IMR-90 (cell line): Measurements from ENCODE around the gene ALDH7A1. TPM values are rescaled to one million over a fixed set of nuclear protein-coding genes. Genes with fewer than 3 reads are reported as not detected.

Experiments used
- ATAC-seq: fragments of 200-7000 bp; cut with Tn5 transposase; 2 replicates; pipeline ENCODE4 v1.9.1; 2020; ENCODE audit warnings: low read depth, mild to moderate bottlenecking, moderate library complexity
- BruUV-seq: library from RNA; stranded (reverse); fragments of 400-500 nt; replicated peaks from 2 replicates; lab custom pipeline; 2021; lab: Mats Ljungman, UMichigan
- CTCF ChIA-PET: fragments of 300-600 bp; formaldehyde crosslinking; extraction: SDS; loops from one replicate; lab custom pipeline; 2021; ENCODE audit warnings: antibody characterized with exemption; lab: Yijun Ruan, JAX
- POLR2A ChIA-PET: fragments of 300-600 bp; sonication (Branson Sonifier 250); formaldehyde crosslinking; loops from one replicate; lab custom pipeline; 2022; ENCODE audit warnings: antibody characterized with exemption; ENCODE audit not compliant: unreplicated experiment; lab: Charles Lee
- DNase-seq: peaks from one replicate; pipeline ENCODE4 v3.0.0; 2013
- H2AFZ ChIP-seq: replicated peaks from 2 replicates; pipeline ENCODE3; 2013; ENCODE audit warnings: low read length, mild to moderate bottlenecking; ENCODE audit not compliant: poor library complexity
- H2AK5ac ChIP-seq: 2 replicates; pipeline ENCODE4 v1.6.1; 2013; ENCODE audit warnings: low read depth, low read length, inconsistent platforms
- H2AK9ac ChIP-seq: replicated peaks from 2 replicates; pipeline ENCODE3; 2013; ENCODE audit warnings: mild to moderate bottlenecking, low read depth, low read length, moderate library complexity; ENCODE audit not compliant: poor library complexity
- H2BK120ac ChIP-seq: 2 replicates; pipeline ENCODE4 v1.6.1; 2013; ENCODE audit warnings: low read depth, low read length, inconsistent platforms
- H2BK15ac ChIP-seq: 3 replicates; pipeline ENCODE4 v1.6.1; 2013; ENCODE audit warnings: low read depth, low read length, inconsistent platforms
- H2BK20ac ChIP-seq: 2 replicates; pipeline ENCODE4 v1.6.1; 2013; ENCODE audit warnings: low read depth, mild to moderate bottlenecking, inconsistent platforms, low read length, moderate library complexity
- H2BK5ac ChIP-seq: 2 replicates; pipeline ENCODE4 v1.6.1; 2013; ENCODE audit warnings: mild to moderate bottlenecking, low read depth, low read length, inconsistent platforms; ENCODE audit not compliant: poor library complexity, severe bottlenecking
- H3K14ac ChIP-seq: replicated peaks from 2 replicates; pipeline ENCODE4 v1.6.1; 2013; ENCODE audit warnings: low read depth, low read length, inconsistent platforms
- H3K18ac ChIP-seq: 2 replicates; pipeline ENCODE4 v1.6.1; 2013; ENCODE audit warnings: low read depth, low read length, control low read depth
- H3K23ac ChIP-seq: 2 replicates; pipeline ENCODE4 v1.6.1; 2013; ENCODE audit warnings: low read depth, low read length, inconsistent platforms
- H3K27ac ChIP-seq: 2 replicates; pipeline ENCODE4 v1.5.1; 2013; ENCODE audit warnings: mild to moderate bottlenecking, control low read depth, low read length; ENCODE audit not compliant: insufficient read depth
- H3K27me3 ChIP-seq: 2 replicates; pipeline ENCODE4 v1.6.1; 2013; ENCODE audit warnings: low read length; ENCODE audit not compliant: control insufficient read depth, insufficient read depth
- H3K36me3 ChIP-seq: 2 replicates; pipeline ENCODE4 v1.6.1; 2013; ENCODE audit warnings: low read length, mixed read lengths; ENCODE audit not compliant: control insufficient read depth, insufficient read depth
- H3K4ac ChIP-seq: 2 replicates; pipeline ENCODE4 v1.6.1; 2013; ENCODE audit warnings: low read depth, low read length, inconsistent platforms
- H3K4me1 ChIP-seq: 2 replicates; pipeline ENCODE4 v1.6.1; 2013; ENCODE audit warnings: low read length, mixed read lengths; ENCODE audit not compliant: control insufficient read depth, insufficient read depth
- H3K4me2 ChIP-seq: 2 replicates; pipeline ENCODE4 v1.6.1; 2013; ENCODE audit warnings: low read depth, mild to moderate bottlenecking, control low read depth, low read length, moderate library complexity
- H3K4me3 ChIP-seq: 2 replicates; pipeline ENCODE4 v1.5.1; 2013; ENCODE audit warnings: low read depth, mild to moderate bottlenecking, control low read depth, low read length, moderate library complexity; ENCODE audit not compliant: insufficient read depth
- H3K56ac ChIP-seq: 2 replicates; pipeline ENCODE4 v1.6.1; 2013; ENCODE audit warnings: low read length, inconsistent platforms; ENCODE audit not compliant: insufficient read depth; ENCODE audit errors: extremely low read depth
- H3K79me1 ChIP-seq, 2 experiments: 2 replicates each; pipeline ENCODE4 v1.6.1; 2013; ENCODE audit warnings: low read length in 2 of 2, inconsistent platforms in 1 of 2, low read depth in 1 of 2
- H3K9ac ChIP-seq: 2 replicates; pipeline ENCODE4 v1.6.1; 2013; ENCODE audit warnings: low read depth, low read length, control low read depth
- H3K9me1 ChIP-seq: 2 replicates; pipeline ENCODE4 v1.6.1; 2013; ENCODE audit warnings: low read length, inconsistent platforms; ENCODE audit not compliant: insufficient read depth
- H3K9me3 ChIP-seq: 2 replicates; pipeline ENCODE4 v1.6.1; 2013; ENCODE audit warnings: low read length; ENCODE audit not compliant: control insufficient read depth, insufficient read depth
- H4K20me1 ChIP-seq: 2 replicates; pipeline ENCODE4 v1.6.1; 2013; ENCODE audit warnings: low read length, inconsistent platforms; ENCODE audit not compliant: insufficient read depth
- H4K5ac ChIP-seq: 2 replicates; pipeline ENCODE4 v1.6.1; 2013; ENCODE audit warnings: mild to moderate bottlenecking, low read depth, low read length, control low read depth
- H4K8ac ChIP-seq, 2 experiments: 2 replicates each; pipeline ENCODE4 v1.6.1; 2013; ENCODE audit warnings: low read depth in 2 of 2, low read length in 2 of 2, control low read depth in 1 of 2, inconsistent platforms in 1 of 2
- H4K91ac ChIP-seq: 2 replicates; pipeline ENCODE4 v1.6.1; 2013; ENCODE audit warnings: low read depth, low read length, inconsistent platforms; ENCODE audit not compliant: insufficient read depth
- CEBPB ChIP-seq: IDR thresholded peaks from 2 replicates; pipeline ENCODE4 v1.6.1; 2012; ENCODE audit warnings: low read depth, low read length, improper control_type of control experiment
- CTCF ChIP-seq: conservative IDR thresholded peaks from 2 replicates; pipeline ENCODE4 v1.5.1; 2012; ENCODE audit warnings: mild to moderate bottlenecking, low read depth, low read length, improper control_type of control experiment
- MXI1 ChIP-seq: IDR thresholded peaks from 2 replicates; pipeline ENCODE4 v1.6.1; 2012; ENCODE audit warnings: low read depth, mild to moderate bottlenecking, low read length, moderate library complexity, borderline replicate concordance
- NFE2L2 ChIP-seq: fragments of 150-350 bp; IDR thresholded peaks from 2 replicates; pipeline ENCODE4 v1.6.1; 2016; ENCODE audit warnings: low read depth, mild to moderate bottlenecking, low read length
- SMC3 ChIP-seq: fragments of 150-350 bp; IDR thresholded peaks from 2 replicates; pipeline ENCODE4 v1.6.1; 2016; ENCODE audit warnings: low read depth, mild to moderate bottlenecking, antibody characterized with exemption, low read length, moderate library complexity
- WGBS, 2 experiments: methylation state at CpG; one replicate each; pipeline versions ENCODE4 v1.1.5 to v1.1.7; 2013; ENCODE audit warnings: missing lambda C conversion rate in 2 of 2; ENCODE audit not compliant: insufficient read length in 1 of 2; ENCODE audit errors: extremely low coverage in 2 of 2; 5-methylcytosine and 5-hydroxymethylcytosine counted together
- dilution Hi-C: fragments of 300-500 bp; cut with HindIII; formaldehyde crosslinking; loops from one replicate; pipeline ENCODE4 v1.14.3; 2018; ENCODE audit warnings: low sequenced_read_pairs; ENCODE audit not compliant: unreplicated experiment
- in situ Hi-C: fragments of 300-500 bp; cut with MboI; formaldehyde crosslinking; loops from 3 replicates; pipeline ENCODE4 v1.14.3; 2019; ENCODE audit warnings: low sequenced_read_pairs, inconsistent platforms, mixed read lengths
- intact Hi-C: fragments of 100-400 bp; cut with micrococcal nuclease; formaldehyde crosslinking; loops from 2 replicates; pipeline ENCODE4 v1.10.0; 2022
- polyA plus RNA-seq, 3 experiments: library from polyadenylated mRNA; depleted of rRNA; stranded (reverse); fragments of >200 nt; gene quantifications; 2 replicates each; pipeline ENCODE4 v1.2.3, GENCODE V29; 2012; ENCODE audit warnings: low replicate concordance in 1 of 3
- total RNA-seq: library from RNA; depleted of rRNA; stranded (reverse); fragments of >200 nt; gene quantifications from 2 replicates; pipeline ENCODE4 v1.2.3, GENCODE V29; 2012

Gene ALDH7A1
- total and polyA plus RNA-seq, 2 of the 4 experiments (the other 2 are of a cell fraction): 40.9 to 62.2 TPM

- no TSS peak for BruUV-seq
- no peak overlapping the region for H4K5ac ChIP-seq
- H4K91ac ChIP-seq: no peak overlapping the region
- no peak overlapping the region for H3K14ac ChIP-seq
- H3K9me3 ChIP-seq: no peaks in the 10 kb centered on the region
- H3K4ac ChIP-seq: no peak overlapping the region
- no peak overlapping the region for H3K56ac ChIP-seq
- H3K79me1 ChIP-seq: no peaks in the 10 kb centered on the region
- intact Hi-C loops (no loop called here), in situ Hi-C loops (no loop called here), dilution Hi-C loops (no loop called here)
- CTCF ChIA-PET: interaction anchor here (3.2 kb wide), 1 partner anchor 15 kb away, joined by 9 read pairs; no protein-coding TSS in a partner anchor
- H2AK9ac ChIP-seq: no peak overlapping the region
- H3K27ac ChIP-seq: no peak overlapping the region
- DNase-seq (no peak), ATAC-seq (no peak)
- no peak overlapping the region for H2BK120ac ChIP-seq
- no peak overlapping the region for H2AK5ac ChIP-seq
- no peaks in the 10 kb centered on the region for H3K27me3 ChIP-seq
- H2BK20ac ChIP-seq: no peak overlapping the region
- no peak overlapping the region for H3K23ac ChIP-seq
- peaks cover 6% of the 10 kb centered on the region for H3K36me3 ChIP-seq
- no peak overlapping the region for H3K9ac ChIP-seq
- H3K4me1 ChIP-seq: peaks cover 3% of the 10 kb centered on the region; the same call in 1 of the 2 replicates
- no peak overlapping the region for H2AFZ ChIP-seq
- H4K8ac ChIP-seq: no peak overlapping the region
- no peak overlapping the region for H2BK15ac ChIP-seq
- no peak overlapping the region for H3K4me3 ChIP-seq
- no peak overlapping the region for H3K4me2 ChIP-seq
- POLR2A ChIA-PET: no interaction called here
- no peaks in the 10 kb centered on the region for H3K9me1 ChIP-seq
- H4K20me1 ChIP-seq: no peaks in the 10 kb centered on the region
- TF ChIP-seq CTCF: no peak
- no peak for TF ChIP-seq SMC3
- no peak for TF ChIP-seq NFE2L2
- TF ChIP-seq CEBPB: no peak
- no peak for TF ChIP-seq MXI1
- no peak overlapping the region for H2BK5ac ChIP-seq
- no peak overlapping the region for H3K18ac ChIP-seq
- no CpG with 5 or more reads among the region's 2 CpGs for WGBS, 2 experiments
Observed at GRCh38 chr5:126484253-126484652, 110.8 kb downstream of the ALDH7A1 start.
